SHP77 treated with DMSO at 0.1 percent for 48 hours (cell line): ENCODE measurements around the gene PATE1.

Experiments
- DNase-seq: peaks from one replicate; lab custom pipeline; 2025; lab: John Stamatoyannopoulos, UW

The PATE1 gene

DNA sequence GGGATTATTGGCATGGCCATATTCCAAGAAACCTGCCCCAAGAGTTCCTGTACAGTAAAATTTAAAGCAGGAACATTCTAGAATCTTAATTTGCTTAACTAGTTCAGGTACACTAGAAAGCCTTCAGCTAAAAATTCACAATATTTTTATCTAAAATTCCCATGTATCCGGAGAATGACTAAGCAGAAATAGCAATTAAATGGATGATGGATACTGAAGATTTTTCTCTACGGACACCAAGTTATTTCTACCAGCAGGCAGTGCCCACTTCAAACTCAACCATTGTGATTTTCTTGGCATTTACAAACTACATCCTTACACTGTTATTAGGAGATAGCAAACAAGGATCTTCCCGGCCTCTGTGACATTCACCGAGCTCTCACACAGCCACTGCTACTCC, 44.7 kb downstream of the PATE1 start:
- DNase-seq: no peak

DNA sequence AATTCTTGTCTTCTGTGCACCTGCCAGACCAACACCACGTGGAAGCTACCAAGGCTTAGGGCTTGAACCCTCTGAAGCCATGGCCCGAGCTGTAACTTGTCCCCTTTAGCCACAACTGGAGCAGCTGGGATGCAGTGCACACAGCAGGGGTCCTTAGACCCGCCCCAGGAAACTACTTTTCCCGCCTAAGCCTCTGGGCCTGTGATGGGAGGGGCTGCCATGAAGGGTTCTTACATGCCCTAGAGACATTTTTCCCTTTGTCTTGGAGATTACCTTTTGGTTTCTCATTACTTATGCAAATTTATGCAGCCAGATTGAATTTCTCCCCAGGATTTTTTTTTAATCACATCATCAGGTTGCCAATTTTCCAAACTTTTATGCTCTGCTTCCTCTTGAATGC, 51.6 kb downstream of the PATE1 start:
- DNase-seq: no peak
